GM12892 (cell line): Measurements from ENCODE around the gene EVA1C.

ENCODE experiments used
- POLR2A ChIP-seq: IDR thresholded peaks from 2 replicates; pipeline ENCODE4 v1.6.1; 2011; ENCODE audit warnings: low read depth, low read length, control low read depth
- TAF1 ChIP-seq: IDR thresholded peaks from 2 replicates; pipeline ENCODE4 v1.6.1; 2011; ENCODE audit warnings: low read depth, mild to moderate bottlenecking, control low read depth, low read length, borderline replicate concordance

DNA sequence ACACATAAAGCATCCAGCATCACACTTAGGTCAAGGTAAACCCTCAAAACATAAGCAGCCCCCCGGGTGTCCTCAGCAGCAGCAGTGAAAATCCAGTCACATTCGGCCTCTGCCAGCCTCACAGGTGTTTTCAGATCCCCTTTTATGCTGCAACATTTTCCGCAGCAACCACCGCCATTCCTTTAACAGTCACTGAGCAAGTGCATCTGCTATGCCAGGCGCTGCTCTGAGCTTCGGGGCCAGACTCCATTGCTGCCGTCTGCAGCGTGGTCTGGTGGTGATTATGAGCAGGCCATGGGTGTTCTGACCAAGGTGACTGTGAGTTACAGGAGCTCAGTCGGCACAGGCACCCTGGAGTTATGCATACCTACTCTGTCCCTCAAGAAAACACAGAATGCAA is 24.2 kb upstream of the EVA1C start:
- TF ChIP-seq TAF1 (no peak), POLR2A (no peak)
